Stimulated activated CD8-positive, alpha-beta memory T cell treated with anti-CD3 and anti-CD28 coated beads, Interleukin-7, amount 100 ng/mL, for 48 hours (primary cell): Measurements from ENCODE around the gene OSBPL1A.

Experiments used
- DNase-seq, 2 donors: peaks; one replicate each; pipeline ENCODE4 v3.0.0-alpha.2; 2020; ENCODE audit warnings: low read depth in 1 of 2; ENCODE audit errors: extremely low read depth in 1 of 2

Gene OSBPL1A

GRCh38 chr18:24270358-24270936 lies 127.2 kb downstream of the OSBPL1A start:
- no peak for DNase-seq

GRCh38 chr18:24268784-24269550 lies 128.7 kb downstream of the OSBPL1A start:
- DNase-seq = no peak

GRCh38 chr18:24267878-24268277 lies 129.7 kb downstream of the OSBPL1A start:
- no peak for DNase-seq

- no peak for DNase-seq
Observed at GRCh38 chr18:24266131-24266530, 131.5 kb downstream of the OSBPL1A start.

- DNase-seq = no peak
Observed at GRCh38 chr18:24265502-24266064, 132.0 kb downstream of the OSBPL1A start.

- no peak for DNase-seq
Observed at GRCh38 chr18:24263050-24263449, 134.6 kb downstream of the OSBPL1A start.

GRCh38 chr18:24262087-24262486 lies 135.5 kb downstream of the OSBPL1A start:
- no peak for DNase-seq

- no peak for DNase-seq
Observed at GRCh38 chr18:24259869-24260641, 137.6 kb downstream of the OSBPL1A start.

- no peak for DNase-seq
Observed at GRCh38 chr18:24254071-24254470, 143.6 kb downstream of the OSBPL1A start.

GRCh38 chr18:24249716-24250115 lies 147.9 kb downstream of the OSBPL1A start:
- DNase-seq = no peak

- no peak for DNase-seq
Observed at GRCh38 chr18:24248359-24248758, 149.3 kb downstream of the OSBPL1A start.

- no peak for DNase-seq
Observed at GRCh38 chr18:24246143-24246542, 151.5 kb downstream of the OSBPL1A start.

- DNase-seq = no peak
Observed at GRCh38 chr18:24244698-24245097, 152.9 kb downstream of the OSBPL1A start.

GRCh38 chr18:24243677-24244076 lies 153.9 kb downstream of the OSBPL1A start:
- DNase-seq = no peak

- DNase-seq = no peak
Observed at GRCh38 chr18:24239341-24239740, 158.3 kb downstream of the OSBPL1A start.

- DNase-seq = no peak
Observed at GRCh38 chr18:24238387-24238786, 159.2 kb downstream of the OSBPL1A start.

- DNase-seq = no peak
Observed at GRCh38 chr18:24234850-24235418, 162.7 kb downstream of the OSBPL1A start.

- DNase-seq = no peak
Observed at GRCh38 chr18:24234330-24234729, 163.3 kb downstream of the OSBPL1A start.

GRCh38 chr18:24232800-24233199 lies 164.8 kb downstream of the OSBPL1A start:
- no peak for DNase-seq

GRCh38 chr18:24231773-24232735 lies 165.6 kb downstream of the OSBPL1A start:
- DNase-seq = no peak
